H9 (cell line): ENCODE data around the gene LARGE1. TPM values are rescaled to one million over a fixed set of nuclear protein-coding genes. Genes with fewer than 3 reads are reported as not detected.

ENCODE experiments used
- DNase-seq: peaks from one replicate; pipeline ENCODE4 v3.0.0-alpha.2; 2017
- H2AFZ ChIP-seq: one replicate; pipeline ENCODE4 v1.6.1; 2013; ENCODE audit warnings: mild to moderate bottlenecking, low read length, control low read depth, moderate library complexity
- H2AK5ac ChIP-seq: 2 replicates; pipeline ENCODE4 v1.6.1; 2013; ENCODE audit warnings: low read length, control low read depth, mixed read lengths; ENCODE audit not compliant: insufficient read length
- H2BK120ac ChIP-seq: one replicate; pipeline ENCODE4 v1.6.1; 2013; ENCODE audit warnings: low read depth, mild to moderate bottlenecking, low read length, control low read depth, inconsistent platforms; ENCODE audit not compliant: poor library complexity, severe bottlenecking
- H2BK12ac ChIP-seq: 2 replicates; pipeline ENCODE4 v1.6.1; 2013; ENCODE audit warnings: low read length, control low read depth, mixed read lengths, low read depth; ENCODE audit not compliant: insufficient read length
- H2BK15ac ChIP-seq: 2 replicates; pipeline ENCODE4 v1.6.1; 2013; ENCODE audit warnings: low read depth, low read length, control low read depth
- H2BK20ac ChIP-seq: one replicate; pipeline ENCODE4 v1.6.1; 2013; ENCODE audit warnings: low read depth, mild to moderate bottlenecking, low read length, control low read depth, inconsistent platforms; ENCODE audit not compliant: poor library complexity, severe bottlenecking
- H2BK5ac ChIP-seq: 2 replicates; pipeline ENCODE4 v1.6.1; 2013; ENCODE audit warnings: low read length, control low read depth, mixed read lengths; ENCODE audit not compliant: insufficient read length
- H3K14ac ChIP-seq: 2 replicates; pipeline ENCODE4 v1.6.1; 2013; ENCODE audit warnings: low read length, control low read depth; ENCODE audit not compliant: insufficient read depth
- H3K18ac ChIP-seq: 2 replicates; pipeline ENCODE4 v1.6.1; 2013; ENCODE audit warnings: low read depth, mild to moderate bottlenecking, mixed read lengths, low read length, control low read depth; ENCODE audit not compliant: insufficient read length
- H3K23ac ChIP-seq: 2 replicates; pipeline ENCODE4 v1.6.1; 2013; ENCODE audit warnings: low read length, control low read depth, mixed read lengths, low read depth; ENCODE audit not compliant: insufficient read length
- H3K23me2 ChIP-seq: 2 replicates; pipeline ENCODE4 v1.6.1; 2013; ENCODE audit warnings: low read depth, mild to moderate bottlenecking, mixed read lengths, low read length, control low read depth; ENCODE audit not compliant: insufficient read length, poor library complexity, severe bottlenecking
- H3K27ac ChIP-seq: 2 replicates; pipeline ENCODE4 v1.5.1; 2013; ENCODE audit warnings: low read length, control low read depth, mixed read lengths, low read depth; ENCODE audit not compliant: insufficient read length
- H3K27me3 ChIP-seq: 2 replicates; pipeline ENCODE4 v1.6.1; 2013; ENCODE audit warnings: low read length, control low read depth, inconsistent platforms; ENCODE audit not compliant: insufficient read depth
- H3K4ac ChIP-seq: 2 replicates; pipeline ENCODE4 v1.6.1; 2013; ENCODE audit warnings: low read depth, mild to moderate bottlenecking, control low read depth, inconsistent platforms, low read length, moderate library complexity
- H3K4me1 ChIP-seq: 2 replicates; pipeline ENCODE4 v1.6.1; 2013; ENCODE audit warnings: low read length, control low read depth, inconsistent platforms; ENCODE audit not compliant: insufficient read depth
- H3K4me2 ChIP-seq: 2 replicates; pipeline ENCODE4 v1.6.1; 2013; ENCODE audit warnings: low read length, control low read depth, mixed read lengths; ENCODE audit not compliant: insufficient read length, insufficient read depth
- H3K56ac ChIP-seq: 2 replicates; pipeline ENCODE4 v1.6.1; 2013; ENCODE audit warnings: low read depth, mild to moderate bottlenecking, mixed read lengths, low read length, control low read depth; ENCODE audit not compliant: insufficient read length
- H3K79me1 ChIP-seq: 2 replicates; pipeline ENCODE4 v1.6.1; 2013; ENCODE audit warnings: low read depth, mild to moderate bottlenecking, moderate library complexity, low read length, control low read depth, inconsistent platforms; ENCODE audit not compliant: insufficient read depth, poor library complexity, severe bottlenecking
- H3K79me2 ChIP-seq: 2 replicates; pipeline ENCODE4 v1.6.1; 2013; ENCODE audit warnings: low read length, control low read depth, inconsistent platforms; ENCODE audit not compliant: insufficient read depth
- H3K9ac ChIP-seq: 2 replicates; pipeline ENCODE4 v1.6.1; 2013; ENCODE audit warnings: low read length, control low read depth, mixed read lengths; ENCODE audit not compliant: insufficient read length; ENCODE audit errors: extremely low read depth
- H3K9me3 ChIP-seq: one replicate; pipeline ENCODE4 v1.6.1; 2013; ENCODE audit warnings: low read depth, low read length, inconsistent platforms; ENCODE audit not compliant: control insufficient read depth
- H3T11ph ChIP-seq: one replicate; pipeline ENCODE4 v1.6.1; 2013; ENCODE audit warnings: mild to moderate bottlenecking, low read length, control low read depth, inconsistent platforms
- H4K20me1 ChIP-seq: one replicate; pipeline ENCODE4 v1.6.1; 2013; ENCODE audit not compliant: control insufficient read depth, insufficient read length, insufficient read depth
- H4K5ac ChIP-seq: 2 replicates; pipeline ENCODE4 v1.6.1; 2013; ENCODE audit warnings: low read depth, mild to moderate bottlenecking, mixed read lengths, low read length, control low read depth; ENCODE audit not compliant: insufficient read length
- H4K8ac ChIP-seq: replicated peaks from 2 replicates; pipeline ENCODE4 v1.6.1; 2013; ENCODE audit warnings: low read length, control low read depth, mixed read lengths, low read depth; ENCODE audit not compliant: insufficient read length
- H4K91ac ChIP-seq: 2 replicates; pipeline ENCODE4 v1.6.1; 2013; ENCODE audit warnings: low read depth, mild to moderate bottlenecking, moderate library complexity, mixed read lengths, low read length, control low read depth; ENCODE audit not compliant: insufficient read length
- H3K27ac Mint-ChIP-seq, 3 experiments: 2 replicates in 2 of 3; 3 replicates in 1 of 3; pipeline ENCODE4 v1.8.0; 2020 to 2021; ENCODE audit warnings: mixed read lengths in 3 of 3, mild to moderate bottlenecking in 1 of 3, moderate library complexity in 1 of 3
- H3K27me3 Mint-ChIP-seq: 2 replicates; pipeline ENCODE4 v1.8.0; 2021; ENCODE audit warnings: low read depth, mild to moderate bottlenecking, moderate library complexity, mixed read lengths
- H3K36me3 Mint-ChIP-seq, 3 experiments: 2 replicates in 2 of 3; 3 replicates in 1 of 3; pipeline ENCODE4 v1.8.0; 2020 to 2021; ENCODE audit warnings: low read depth in 3 of 3, mixed read lengths in 3 of 3; ENCODE audit not compliant: insufficient read depth in 1 of 3
- H3K4me1 Mint-ChIP-seq, 2 experiments: 2 replicates each; pipeline ENCODE4 v1.8.0; 2020; ENCODE audit warnings: mixed read lengths in 2 of 2
- H3K4me3 Mint-ChIP-seq, 2 experiments: 2 replicates in 1 of 2; 3 replicates in 1 of 2; pipeline ENCODE4 v1.8.0; 2020 to 2021; ENCODE audit warnings: mild to moderate bottlenecking in 2 of 2, mixed read lengths in 2 of 2, moderate library complexity in 1 of 2
- H3K9me3 Mint-ChIP-seq, 2 experiments: 2 replicates in 1 of 2; 3 replicates in 1 of 2; pipeline ENCODE4 v1.8.0; 2020; ENCODE audit warnings: mild to moderate bottlenecking in 2 of 2, mixed read lengths in 2 of 2, moderate library complexity in 1 of 2
- WGBS: extraction: QIAGEN DNeasy Blood & Tissue Kit; methylation state at CpG from one replicate; pipeline ENCODE4 v1.1.7; 2013; ENCODE audit warnings: missing lambda C conversion rate, low lambda C conversion rate, mixed read lengths; ENCODE audit not compliant: insufficient read length; ENCODE audit errors: extremely low coverage; 5-methylcytosine and 5-hydroxymethylcytosine counted together
- total RNA-seq: library from RNA; stranded (reverse); gene quantifications from 2 replicates; pipeline ENCODE4 v1.2.1, GENCODE V29; 2021
- TF ChIP-seq, protein P1 (sequence below): fragments of 200-600 bp; sonication (generic); conservative IDR thresholded peaks from 3 replicates; pipeline ENCODE4 v1.8.0; 2021; ENCODE audit warnings: antibody characterized with exemption, mild to moderate bottlenecking

The LARGE1 gene
- total RNA-seq, 1 experiment from 2014 or later, result 43.5 TPM

DNA sequence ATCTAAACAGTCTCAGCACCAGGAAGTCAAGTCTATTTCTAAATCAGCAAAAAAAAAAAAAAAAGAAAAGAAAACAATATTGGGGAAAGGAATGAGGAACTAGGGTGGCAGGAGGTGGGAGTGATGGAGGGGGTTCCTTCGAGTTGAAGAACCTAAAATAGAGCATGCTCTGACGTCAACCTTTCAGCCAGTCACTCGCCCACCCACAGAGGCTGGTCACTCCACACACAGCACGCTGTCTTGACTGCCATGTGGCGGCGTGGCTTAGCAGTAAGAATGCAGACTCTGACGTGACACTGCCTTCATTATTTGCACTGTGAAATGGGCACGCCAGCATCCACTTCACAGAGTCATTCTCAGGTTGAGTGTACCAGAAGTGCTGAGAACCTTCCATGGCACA lies 48.3 kb downstream of the LARGE1 start:
- Histone ChIP-seq H3K14ac (no peak overlapping the region), H2AFZ (no peak overlapping the region), H3K18ac (no peak overlapping the region), H2AK5ac (no peak overlapping the region), H2BK12ac (no peak overlapping the region), H2BK5ac (no peak overlapping the region), H3K23ac (no peak overlapping the region), H4K5ac (no peak overlapping the region), H2BK15ac (no peak overlapping the region), H3K23me2 (no peaks in the 10 kb centered on the region), H3K27ac (no peak overlapping the region), H2BK20ac (no peak overlapping the region), H3K56ac (no peak overlapping the region), H4K91ac (no peak overlapping the region), H3K4me1 (peaks cover 8% of the 10 kb centered on the region; the same call in 1 of the 2 replicates), H4K8ac (no peak overlapping the region), H3K4me2 (no peak overlapping the region), H3T11ph (no peak overlapping the region), H3K27me3 (no peaks in the 10 kb centered on the region), H3K4ac (no peak overlapping the region), H3K79me1 (peaks cover 3% of the 10 kb centered on the region), H3K9me3 (no peaks in the 10 kb centered on the region), H3K79me2 (peaks cover 40% of the 10 kb centered on the region; the same call in 1 of the 2 replicates), H3K9ac (no peak overlapping the region), H2BK120ac (no peak overlapping the region), H4K20me1 (no peaks in the 10 kb centered on the region)
- TF ChIP-seq, protein P1, sequence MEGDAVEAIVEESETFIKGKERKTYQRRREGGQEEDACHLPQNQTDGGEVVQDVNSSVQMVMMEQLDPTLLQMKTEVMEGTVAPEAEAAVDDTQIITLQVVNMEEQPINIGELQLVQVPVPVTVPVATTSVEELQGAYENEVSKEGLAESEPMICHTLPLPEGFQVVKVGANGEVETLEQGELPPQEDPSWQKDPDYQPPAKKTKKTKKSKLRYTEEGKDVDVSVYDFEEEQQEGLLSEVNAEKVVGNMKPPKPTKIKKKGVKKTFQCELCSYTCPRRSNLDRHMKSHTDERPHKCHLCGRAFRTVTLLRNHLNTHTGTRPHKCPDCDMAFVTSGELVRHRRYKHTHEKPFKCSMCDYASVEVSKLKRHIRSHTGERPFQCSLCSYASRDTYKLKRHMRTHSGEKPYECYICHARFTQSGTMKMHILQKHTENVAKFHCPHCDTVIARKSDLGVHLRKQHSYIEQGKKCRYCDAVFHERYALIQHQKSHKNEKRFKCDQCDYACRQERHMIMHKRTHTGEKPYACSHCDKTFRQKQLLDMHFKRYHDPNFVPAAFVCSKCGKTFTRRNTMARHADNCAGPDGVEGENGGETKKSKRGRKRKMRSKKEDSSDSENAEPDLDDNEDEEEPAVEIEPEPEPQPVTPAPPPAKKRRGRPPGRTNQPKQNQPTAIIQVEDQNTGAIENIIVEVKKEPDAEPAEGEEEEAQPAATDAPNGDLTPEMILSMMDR, result no peak
- no peak for DNase-seq
- peak overlapping the region in 1 of 3 experiments; percentile 25; a peak in 1 of 7 replicates for H3K27ac Mint-ChIP-seq
- no peaks in the 10 kb centered on the region for H3K27me3 Mint-ChIP-seq
- H3K4me3 Mint-ChIP-seq, result no peak overlapping the region
- WGBS, result no CpG with 5 or more reads among the region's 8 CpGs
- H3K9me3 Mint-ChIP-seq, result no peaks in the 10 kb centered on the region
- peaks cover 44 to 68% of the 10 kb centered on the region in 2 experiments for H3K4me1 Mint-ChIP-seq
- peaks cover 0 to 3% (median 0%) of the 10 kb centered on the region in 3 experiments; a peak in 3 of 7 replicates for H3K36me3 Mint-ChIP-seq
